Fibroblast of lung (primary cell): ENCODE results near the gene CD164. TPM values are rescaled to one million over a fixed set of nuclear protein-coding genes. Genes with fewer than 3 reads are reported as not detected.

Experiments used
- DNase-seq, 2 donors: peaks; one replicate each; pipeline versions ENCODE4 v3.0.0 to v3.0.0-alpha.2; 2010; ENCODE audit warnings: low read depth in 2 of 2
- H2AFZ ChIP-seq: 2 replicates; pipeline ENCODE4 v1.5.1; 2012; ENCODE audit warnings: low read length, control low read depth, inconsistent platforms
- H3K27ac ChIP-seq: 2 replicates; pipeline ENCODE4 v1.5.1; 2011; ENCODE audit warnings: low read length, control low read depth; ENCODE audit not compliant: insufficient read depth
- H3K27me3 ChIP-seq: 2 replicates; pipeline ENCODE4 v1.5.1; 2011; ENCODE audit warnings: mild to moderate bottlenecking, low read length; ENCODE audit not compliant: control insufficient read depth, insufficient read depth
- H3K36me3 ChIP-seq: 2 replicates; pipeline ENCODE4 v1.5.1; 2011; ENCODE audit warnings: low read length; ENCODE audit not compliant: control insufficient read depth, insufficient read depth
- H3K4me1 ChIP-seq: 2 replicates; pipeline ENCODE4 v1.5.1; 2011; ENCODE audit warnings: low read length; ENCODE audit not compliant: control insufficient read depth, insufficient read depth; ENCODE audit errors: extremely low read depth
- H3K4me2 ChIP-seq: 2 replicates; pipeline ENCODE4 v1.5.1; 2011; ENCODE audit warnings: low read length, control low read depth; ENCODE audit not compliant: insufficient read depth; ENCODE audit errors: extremely low read depth
- H3K4me3 ChIP-seq, 4 experiments: fragments of 200-600 bp in 1 of 4; sonication (generic) in 1 of 4; replicated peaks in 1 of 4; 2 replicates each; pipeline ENCODE4 v1.5.1; 2011 to 2016; ENCODE audit warnings: low read length in 4 of 4, low read depth in 3 of 4, mild to moderate bottlenecking in 3 of 4, control low read depth in 2 of 4, inconsistent platforms in 1 of 4, mixed read lengths in 1 of 4; ENCODE audit not compliant: insufficient read depth in 1 of 4; ENCODE audit errors: control extremely low read depth in 1 of 4
- H3K79me2 ChIP-seq: 2 replicates; pipeline ENCODE4 v1.5.1; 2012; ENCODE audit warnings: mild to moderate bottlenecking, low read length, inconsistent platforms; ENCODE audit not compliant: control insufficient read depth, insufficient read depth
- H3K9ac ChIP-seq: 2 replicates; pipeline ENCODE4 v1.5.1; 2011; ENCODE audit warnings: mild to moderate bottlenecking, low read length, control low read depth; ENCODE audit not compliant: insufficient read depth
- H3K9me3 ChIP-seq: 2 replicates; pipeline ENCODE4 v1.5.1; 2012; ENCODE audit warnings: low read depth, low read length; ENCODE audit not compliant: control insufficient read depth, insufficient read depth
- H4K20me1 ChIP-seq: 2 replicates; pipeline ENCODE4 v1.5.1; 2011; ENCODE audit warnings: low read length; ENCODE audit not compliant: control insufficient read depth, insufficient read depth; ENCODE audit errors: extremely low read depth
- EZH2 ChIP-seq: IDR thresholded peaks from 2 replicates; pipeline ENCODE4 v1.5.1; 2012; ENCODE audit warnings: low read length, control low read depth, mild to moderate bottlenecking; ENCODE audit errors: missing control alignments
- polyA plus RNA-seq, 2 donors: library from polyadenylated mRNA; depleted of rRNA in 1 of 2; stranded (reverse) in 1 of 2; unstranded in 1 of 2; fragments of >200 nt; gene quantifications; 2 replicates each; pipeline ENCODE4 v1.2.1, GENCODE V29; 2011 to 2012; ENCODE audit warnings: missing spikeins in 1 of 2
- total RNA-seq: library from RNA; depleted of rRNA; stranded (reverse); fragments of >200 nt; gene quantifications from 2 replicates; pipeline ENCODE4 v1.2.1, GENCODE V29; 2014
- TF ChIP-seq, protein P1 (sequence below), 2 donors: IDR thresholded peaks in 1 of 2; conservative IDR thresholded peaks in 1 of 2; 1 replicate in 1 of 2; 2 replicates in 1 of 2; pipeline ENCODE4 v1.5.1; 2011 to 2012; ENCODE audit warnings: low read length in 2 of 2, control low read depth in 1 of 2, inconsistent platforms in 1 of 2, low read depth in 1 of 2, mild to moderate bottlenecking in 1 of 2

The CD164 gene
- total and polyA plus RNA-seq, 2 donors (not counting 1 experiment from before 2014, with no cell fraction given), result 232 to 280 TPM

GRCh38 chr6:109331081-109331480 lies 51.2 kb downstream of the CD164 start:
- no peaks in the 10 kb centered on the region for H3K9me3 ChIP-seq
- H2AFZ ChIP-seq, result no peak overlapping the region
- H3K27me3 ChIP-seq, result no peaks in the 10 kb centered on the region
- H3K4me1 ChIP-seq, result no peaks in the 10 kb centered on the region
- no peak overlapping the region for H3K9ac ChIP-seq
- TF ChIP-seq, protein P1, sequence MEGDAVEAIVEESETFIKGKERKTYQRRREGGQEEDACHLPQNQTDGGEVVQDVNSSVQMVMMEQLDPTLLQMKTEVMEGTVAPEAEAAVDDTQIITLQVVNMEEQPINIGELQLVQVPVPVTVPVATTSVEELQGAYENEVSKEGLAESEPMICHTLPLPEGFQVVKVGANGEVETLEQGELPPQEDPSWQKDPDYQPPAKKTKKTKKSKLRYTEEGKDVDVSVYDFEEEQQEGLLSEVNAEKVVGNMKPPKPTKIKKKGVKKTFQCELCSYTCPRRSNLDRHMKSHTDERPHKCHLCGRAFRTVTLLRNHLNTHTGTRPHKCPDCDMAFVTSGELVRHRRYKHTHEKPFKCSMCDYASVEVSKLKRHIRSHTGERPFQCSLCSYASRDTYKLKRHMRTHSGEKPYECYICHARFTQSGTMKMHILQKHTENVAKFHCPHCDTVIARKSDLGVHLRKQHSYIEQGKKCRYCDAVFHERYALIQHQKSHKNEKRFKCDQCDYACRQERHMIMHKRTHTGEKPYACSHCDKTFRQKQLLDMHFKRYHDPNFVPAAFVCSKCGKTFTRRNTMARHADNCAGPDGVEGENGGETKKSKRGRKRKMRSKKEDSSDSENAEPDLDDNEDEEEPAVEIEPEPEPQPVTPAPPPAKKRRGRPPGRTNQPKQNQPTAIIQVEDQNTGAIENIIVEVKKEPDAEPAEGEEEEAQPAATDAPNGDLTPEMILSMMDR (conservative IDR thresholded peaks at IDR 0.05 in 1 of 2, IDR thresholded peaks at IDR 0.05 in 1 of 2; ENCODE audit: low read depth in 1 of 2, low read length in 2 of 2), result no peak
- no peak for TF ChIP-seq EZH2
- no peak overlapping the region for H3K4me2 ChIP-seq
- no peak for DNase-seq
- no peaks in the 10 kb centered on the region for H4K20me1 ChIP-seq
- H3K36me3 ChIP-seq, result no peaks in the 10 kb centered on the region
- no peak overlapping the region for H3K4me3 ChIP-seq
- no peaks in the 10 kb centered on the region for H3K79me2 ChIP-seq
- no peak overlapping the region for H3K27ac ChIP-seq

DNA sequence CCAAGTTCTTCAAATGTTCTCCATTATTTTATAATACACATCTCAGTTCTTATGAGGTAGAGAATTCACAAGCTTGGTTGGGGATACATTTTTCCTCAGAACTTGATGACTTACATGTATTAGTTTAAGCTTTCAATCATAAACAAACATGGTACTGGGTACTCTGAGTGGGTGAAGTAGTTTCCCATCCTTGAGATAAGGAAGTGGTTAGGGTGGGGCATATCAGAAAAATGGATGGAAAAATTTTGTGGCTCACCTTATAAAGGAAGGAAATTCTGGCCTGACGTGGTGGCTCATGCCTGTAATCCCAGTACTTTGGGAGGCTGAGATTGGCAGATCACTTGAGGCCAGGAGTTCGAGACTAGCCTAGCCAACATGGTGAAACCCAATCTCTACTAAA lies 52.0 kb downstream of the CD164 start:
- Histone ChIP-seq H3K27me3 (no peaks in the 10 kb centered on the region), H4K20me1 (no peaks in the 10 kb centered on the region), H3K4me3 (no peak overlapping the region)

GRCh38 chr6:109328629-109329028 lies 53.6 kb downstream of the CD164 start:
- Histone ChIP-seq H3K27ac (no peak overlapping the region), H3K4me2 (no peak overlapping the region), H3K9ac (no peak overlapping the region), H3K36me3 (no peaks in the 10 kb centered on the region), H3K79me2 (no peaks in the 10 kb centered on the region), H4K20me1 (no peaks in the 10 kb centered on the region), H2AFZ (no peak overlapping the region), H3K27me3 (peaks cover 3% of the 10 kb centered on the region), H3K4me3 (no peak overlapping the region), H3K4me1 (no peaks in the 10 kb centered on the region), H3K9me3 (no peaks in the 10 kb centered on the region)
- DNase-seq, result no peak
- no peak for TF ChIP-seq EZH2
- TF ChIP-seq, protein P1 (conservative IDR thresholded peaks at IDR 0.05 in 1 of 2, IDR thresholded peaks at IDR 0.05 in 1 of 2; ENCODE audit: low read depth in 1 of 2, low read length in 2 of 2), result no peak

More for the DNA sequence above, 52.0 kb downstream of the CD164 start:
- H3K9me3 ChIP-seq, result no peaks in the 10 kb centered on the region
- H3K36me3 ChIP-seq, result no peaks in the 10 kb centered on the region
- no peaks in the 10 kb centered on the region for H3K79me2 ChIP-seq
- TF ChIP-seq, protein P1 (conservative IDR thresholded peaks at IDR 0.05 in 1 of 2, IDR thresholded peaks at IDR 0.05 in 1 of 2; ENCODE audit: low read depth in 1 of 2, low read length in 2 of 2), result no peak
- TF ChIP-seq EZH2, result no peak
- no peak for DNase-seq
- no peak overlapping the region for H2AFZ ChIP-seq
- no peaks in the 10 kb centered on the region for H3K4me1 ChIP-seq
- H3K4me2 ChIP-seq, result no peak overlapping the region
- H3K9ac ChIP-seq, result no peak overlapping the region
- H3K27ac ChIP-seq, result no peak overlapping the region
